WERI-Rb-1 (cell line): ENCODE measurements around the gene GMPR.

Experiments used
- DNase-seq: peaks from one replicate; pipeline ENCODE4 v3.0.0-alpha.2; 2020
- H3K27ac ChIP-seq: fragments of 250-450 bp; sonication (Bioruptor Pico); 2 replicates; pipeline ENCODE4 v1.5.1; 2020; ENCODE audit warnings: mild to moderate bottlenecking, moderate library complexity
- H3K27me3 ChIP-seq: fragments of 250-450 bp; sonication (Bioruptor Pico); 2 replicates; pipeline ENCODE4 v1.5.1; 2021; ENCODE audit warnings: mild to moderate bottlenecking, low read depth, moderate library complexity; ENCODE audit not compliant: insufficient read depth, severe bottlenecking
- H3K36me3 ChIP-seq: fragments of 250-450 bp; sonication (Bioruptor Pico); 2 replicates; pipeline ENCODE4 v1.5.1; 2020; ENCODE audit warnings: mild to moderate bottlenecking, moderate library complexity
- H3K4me3 ChIP-seq: 2 replicates; pipeline ENCODE4 v1.5.1; 2011; ENCODE audit warnings: low read depth, mild to moderate bottlenecking, control low read depth, low read length
- H3K9me3 ChIP-seq: fragments of 250-450 bp; sonication (Bioruptor Pico); 2 replicates; pipeline ENCODE4 v1.5.1; 2021; ENCODE audit warnings: mild to moderate bottlenecking, moderate library complexity; ENCODE audit not compliant: severe bottlenecking
- TF ChIP-seq, protein P1 (sequence below): IDR thresholded peaks from 2 replicates; pipeline ENCODE4 v1.5.1; 2011; ENCODE audit warnings: low read depth, mild to moderate bottlenecking, control low read depth, inconsistent platforms, low read length

GMPR gene

DNA sequence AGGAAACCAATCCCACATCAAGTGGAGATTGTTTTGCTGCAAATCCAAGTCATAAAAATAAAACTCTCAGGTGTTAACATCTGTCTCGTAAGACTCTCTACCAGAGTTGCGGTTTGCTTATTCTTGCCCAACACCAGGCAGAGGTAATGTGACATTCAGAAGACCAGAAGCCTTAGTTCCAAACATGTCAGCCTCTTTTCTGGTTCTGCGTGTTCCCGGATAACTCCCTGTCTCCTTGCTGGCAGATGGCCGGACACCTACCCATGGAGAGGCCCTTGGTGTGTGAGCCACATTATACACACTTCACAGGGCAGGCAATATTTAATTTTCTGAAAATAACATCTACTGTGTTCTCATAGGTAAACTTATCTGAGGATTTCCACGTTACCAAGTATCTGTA is 73.4 kb downstream of the GMPR start:
- no peaks in the 10 kb centered on the region for H3K9me3 ChIP-seq
- no peak overlapping the region for H3K4me3 ChIP-seq
- H3K36me3 ChIP-seq = no peaks in the 10 kb centered on the region
- DNase-seq = no peak
- H3K27ac ChIP-seq = no peak overlapping the region
- H3K27me3 ChIP-seq = no peaks in the 10 kb centered on the region
- TF ChIP-seq, protein P1, sequence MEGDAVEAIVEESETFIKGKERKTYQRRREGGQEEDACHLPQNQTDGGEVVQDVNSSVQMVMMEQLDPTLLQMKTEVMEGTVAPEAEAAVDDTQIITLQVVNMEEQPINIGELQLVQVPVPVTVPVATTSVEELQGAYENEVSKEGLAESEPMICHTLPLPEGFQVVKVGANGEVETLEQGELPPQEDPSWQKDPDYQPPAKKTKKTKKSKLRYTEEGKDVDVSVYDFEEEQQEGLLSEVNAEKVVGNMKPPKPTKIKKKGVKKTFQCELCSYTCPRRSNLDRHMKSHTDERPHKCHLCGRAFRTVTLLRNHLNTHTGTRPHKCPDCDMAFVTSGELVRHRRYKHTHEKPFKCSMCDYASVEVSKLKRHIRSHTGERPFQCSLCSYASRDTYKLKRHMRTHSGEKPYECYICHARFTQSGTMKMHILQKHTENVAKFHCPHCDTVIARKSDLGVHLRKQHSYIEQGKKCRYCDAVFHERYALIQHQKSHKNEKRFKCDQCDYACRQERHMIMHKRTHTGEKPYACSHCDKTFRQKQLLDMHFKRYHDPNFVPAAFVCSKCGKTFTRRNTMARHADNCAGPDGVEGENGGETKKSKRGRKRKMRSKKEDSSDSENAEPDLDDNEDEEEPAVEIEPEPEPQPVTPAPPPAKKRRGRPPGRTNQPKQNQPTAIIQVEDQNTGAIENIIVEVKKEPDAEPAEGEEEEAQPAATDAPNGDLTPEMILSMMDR = no peak

DNA sequence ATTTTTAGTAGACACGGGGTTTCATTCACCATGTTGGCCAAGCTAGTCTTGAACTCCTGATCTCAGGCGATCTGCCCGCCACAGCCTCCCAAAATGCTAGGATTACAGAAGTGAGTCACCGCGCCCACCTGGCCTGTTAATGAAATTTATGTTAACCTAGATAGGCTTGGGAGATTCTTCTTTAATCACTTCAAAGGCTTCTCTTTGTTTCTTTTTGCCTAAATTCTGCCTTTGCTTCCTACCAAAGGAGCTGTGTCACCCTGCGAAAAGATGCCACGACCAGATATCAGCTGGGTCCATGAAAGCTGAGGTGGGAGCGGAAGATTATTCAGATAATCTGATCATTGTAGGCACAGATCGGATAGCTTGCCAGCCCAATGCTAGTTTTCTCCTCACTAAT is 75.3 kb downstream of the GMPR start:
- H3K9me3 ChIP-seq = no peaks in the 10 kb centered on the region
- H3K27me3 ChIP-seq = no peaks in the 10 kb centered on the region
- TF ChIP-seq, protein P1 = no peak
- no peak for DNase-seq
- H3K27ac ChIP-seq = no peak overlapping the region
- no peaks in the 10 kb centered on the region for H3K36me3 ChIP-seq
- no peak overlapping the region for H3K4me3 ChIP-seq

DNA sequence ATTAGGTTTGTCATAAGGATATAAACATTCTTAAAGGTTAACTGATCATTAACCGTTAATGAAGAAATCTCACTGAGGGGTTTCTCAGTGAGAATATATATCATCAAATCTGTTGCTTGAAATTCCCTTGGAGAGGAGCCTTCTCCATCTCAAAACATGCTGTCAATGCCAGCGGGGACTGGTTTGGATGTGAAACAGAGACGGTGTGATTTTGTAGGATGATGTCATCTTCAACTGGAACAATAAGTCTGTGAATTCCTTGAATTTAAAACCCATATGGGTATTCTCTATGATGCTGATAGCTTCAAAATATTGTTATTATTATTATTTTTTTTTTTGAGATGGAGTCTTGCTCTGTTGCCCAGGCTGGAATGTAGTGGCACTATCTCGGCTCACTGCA is 75.9 kb downstream of the GMPR start:
- TF ChIP-seq, protein P1 = no peak
- Histone ChIP-seq H3K27ac (no peak overlapping the region), H3K36me3 (no peaks in the 10 kb centered on the region), H3K9me3 (no peaks in the 10 kb centered on the region), H3K4me3 (no peak overlapping the region), H3K27me3 (no peaks in the 10 kb centered on the region)
- DNase-seq = no peak

DNA sequence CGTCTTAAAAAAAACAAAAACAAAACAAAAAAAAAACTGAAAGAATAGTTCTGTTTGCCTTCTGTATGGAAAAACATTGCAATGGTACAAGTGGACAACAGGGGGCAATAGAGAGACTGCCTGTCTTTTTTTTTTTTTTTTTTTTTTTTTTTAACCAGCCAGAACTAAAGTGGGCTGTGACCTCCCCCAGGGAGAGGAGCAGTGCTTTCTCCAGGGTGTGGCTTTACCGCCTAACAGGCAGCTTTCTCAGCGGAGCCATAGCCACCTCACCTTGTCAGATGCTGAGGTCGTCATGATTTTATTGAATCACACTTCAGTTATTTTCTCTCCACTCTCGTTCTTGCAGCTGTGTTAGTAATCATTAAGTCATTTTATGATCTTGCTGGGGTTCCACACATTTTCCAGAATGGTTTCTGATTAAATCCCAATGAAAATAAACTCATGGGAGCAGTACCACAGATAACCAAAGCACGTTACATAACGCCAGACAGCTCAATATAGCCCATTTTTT is 78.4 kb downstream of the GMPR start:
- Histone ChIP-seq H3K27ac (no peak overlapping the region), H3K4me3 (no peak overlapping the region), H3K27me3 (no peaks in the 10 kb centered on the region), H3K36me3 (no peaks in the 10 kb centered on the region), H3K9me3 (no peaks in the 10 kb centered on the region)
- TF ChIP-seq, protein P1 = peak; percentile 76
- DNase-seq = peak; percentile 43

DNA sequence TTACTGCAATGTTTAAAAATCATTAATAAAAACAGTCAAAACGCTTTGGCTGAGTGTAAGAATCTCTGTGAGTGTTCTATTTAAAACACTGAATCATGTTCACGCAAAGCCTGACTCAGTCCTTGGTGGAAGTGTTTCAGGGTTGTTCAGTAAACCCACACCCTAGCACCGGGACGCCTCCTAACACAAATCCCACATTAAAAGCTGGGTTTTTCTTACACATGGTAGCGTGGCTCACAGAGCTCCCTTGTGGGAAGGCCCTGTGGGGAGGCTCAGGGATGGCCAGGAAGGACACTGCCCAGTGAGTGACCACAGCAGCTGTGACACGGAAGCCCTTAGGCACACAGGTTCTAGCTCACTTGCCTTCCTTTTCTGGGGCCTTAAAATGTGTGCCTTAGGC is 80.2 kb downstream of the GMPR start:
- no peaks in the 10 kb centered on the region for H3K9me3 ChIP-seq
- DNase-seq = no peak
- H3K27me3 ChIP-seq = no peaks in the 10 kb centered on the region
- H3K27ac ChIP-seq = no peak overlapping the region
- H3K36me3 ChIP-seq = no peaks in the 10 kb centered on the region
- TF ChIP-seq, protein P1 = no peak
- no peak overlapping the region for H3K4me3 ChIP-seq

DNA sequence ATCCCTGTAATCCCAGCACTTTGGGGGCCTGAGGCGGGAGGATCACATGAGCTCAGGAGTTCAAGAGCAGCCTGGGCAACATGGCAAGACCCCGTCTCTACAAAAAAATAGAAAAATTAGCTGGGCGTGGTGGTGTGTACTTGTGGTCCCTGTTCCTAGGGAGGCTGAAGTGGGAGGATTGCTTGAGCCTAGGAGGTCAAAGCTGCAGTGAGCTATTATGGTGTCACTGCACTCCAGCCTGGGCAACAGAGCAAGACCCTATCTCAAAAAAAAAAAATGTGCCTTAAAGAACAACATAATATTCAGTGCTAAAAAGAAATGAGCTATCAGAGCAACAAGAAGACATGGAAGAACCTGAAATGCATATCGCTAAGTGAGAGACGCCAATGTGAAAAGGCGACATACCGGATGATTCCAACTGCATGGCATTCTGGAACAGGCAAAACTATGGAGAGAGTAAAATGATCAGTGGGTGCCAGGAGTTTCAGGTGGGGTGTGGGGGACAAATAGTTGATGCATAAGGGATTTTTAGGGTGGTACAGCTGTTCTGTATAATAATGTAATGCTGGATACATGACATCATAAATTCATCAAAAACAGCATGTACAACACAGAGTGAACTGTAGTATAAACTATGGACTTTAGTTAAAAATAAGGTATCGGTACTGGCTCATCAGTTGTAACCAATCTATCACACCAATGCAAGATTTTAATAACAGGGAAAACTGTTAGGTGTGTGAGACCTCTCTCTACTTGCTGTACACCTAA is 80.8 kb downstream of the GMPR start:
- no peak for DNase-seq
- TF ChIP-seq, protein P1 = no peak
- H3K36me3 ChIP-seq = no peaks in the 10 kb centered on the region
- no peaks in the 10 kb centered on the region for H3K9me3 ChIP-seq
- no peak overlapping the region; the same call in 1 of the 2 replicates for H3K27ac ChIP-seq
- H3K27me3 ChIP-seq = no peaks in the 10 kb centered on the region
- H3K4me3 ChIP-seq = no peak overlapping the region
